ENCODE results near the gene SLC17A8. TPM values are rescaled to one million over a fixed set of nuclear protein-coding genes. Genes with fewer than 3 reads are reported as not detected.

The SLC17A8 gene
- total and polyA plus RNA-seq, 4 donors, result 0.08 to 3.9 (median 0.24) TPM

DNA sequence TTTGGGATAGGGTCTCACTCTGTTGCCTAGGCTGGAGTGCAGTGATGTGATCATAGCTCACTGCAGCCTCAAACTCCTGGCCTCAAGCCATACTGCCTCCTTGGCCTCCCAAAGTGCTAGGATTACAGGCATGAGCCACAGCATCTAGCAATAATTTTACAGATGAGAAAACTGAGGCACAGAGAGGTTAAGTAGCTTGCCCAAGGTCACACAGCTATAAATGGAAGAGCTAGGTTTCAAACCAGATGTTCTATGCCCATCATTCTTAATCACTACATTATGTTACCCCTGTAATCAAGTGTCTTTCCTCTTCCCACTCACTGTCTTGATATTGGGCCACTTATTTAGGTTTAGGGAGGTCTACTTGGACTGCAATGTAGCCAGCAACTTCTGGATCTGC lies 3.6 kb downstream of the SLC17A8 start:
- H3K27ac ChIP-seq (ENCODE audit: low read depth in 1 of 2, low read length in 2 of 2), result no peak overlapping the region
- TF ChIP-seq, protein P1, sequence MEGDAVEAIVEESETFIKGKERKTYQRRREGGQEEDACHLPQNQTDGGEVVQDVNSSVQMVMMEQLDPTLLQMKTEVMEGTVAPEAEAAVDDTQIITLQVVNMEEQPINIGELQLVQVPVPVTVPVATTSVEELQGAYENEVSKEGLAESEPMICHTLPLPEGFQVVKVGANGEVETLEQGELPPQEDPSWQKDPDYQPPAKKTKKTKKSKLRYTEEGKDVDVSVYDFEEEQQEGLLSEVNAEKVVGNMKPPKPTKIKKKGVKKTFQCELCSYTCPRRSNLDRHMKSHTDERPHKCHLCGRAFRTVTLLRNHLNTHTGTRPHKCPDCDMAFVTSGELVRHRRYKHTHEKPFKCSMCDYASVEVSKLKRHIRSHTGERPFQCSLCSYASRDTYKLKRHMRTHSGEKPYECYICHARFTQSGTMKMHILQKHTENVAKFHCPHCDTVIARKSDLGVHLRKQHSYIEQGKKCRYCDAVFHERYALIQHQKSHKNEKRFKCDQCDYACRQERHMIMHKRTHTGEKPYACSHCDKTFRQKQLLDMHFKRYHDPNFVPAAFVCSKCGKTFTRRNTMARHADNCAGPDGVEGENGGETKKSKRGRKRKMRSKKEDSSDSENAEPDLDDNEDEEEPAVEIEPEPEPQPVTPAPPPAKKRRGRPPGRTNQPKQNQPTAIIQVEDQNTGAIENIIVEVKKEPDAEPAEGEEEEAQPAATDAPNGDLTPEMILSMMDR (IDR thresholded peaks at IDR 0.05; ENCODE audit: low read depth, low read length, missing input control), result no peak
- TF ChIP-seq HNF4A (conservative IDR thresholded peaks at IDR 0.05) (no peak), HNF4G (IDR thresholded peaks at IDR 0.05) (no peak), SP1 (IDR thresholded peaks at IDR 0.05) (no peak), NR2F2 (IDR thresholded peaks at IDR 0.05) (no peak), RAD21 (IDR thresholded peaks at IDR 0.05) (no peak), FOXA1 (IDR thresholded peaks at IDR 0.05) (no peak), EGR1 (IDR thresholded peaks at IDR 0.05; ENCODE audit: low read depth in 2 of 2) (no peak), FOXA2 (IDR thresholded peaks at IDR 0.05) (no peak)
- TF ChIP-seq, protein P2, sequence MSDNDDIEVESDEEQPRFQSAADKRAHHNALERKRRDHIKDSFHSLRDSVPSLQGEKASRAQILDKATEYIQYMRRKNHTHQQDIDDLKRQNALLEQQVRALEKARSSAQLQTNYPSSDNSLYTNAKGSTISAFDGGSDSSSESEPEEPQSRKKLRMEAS (IDR thresholded peaks at IDR 0.05), result no peak
- TF ChIP-seq, protein P3, sequence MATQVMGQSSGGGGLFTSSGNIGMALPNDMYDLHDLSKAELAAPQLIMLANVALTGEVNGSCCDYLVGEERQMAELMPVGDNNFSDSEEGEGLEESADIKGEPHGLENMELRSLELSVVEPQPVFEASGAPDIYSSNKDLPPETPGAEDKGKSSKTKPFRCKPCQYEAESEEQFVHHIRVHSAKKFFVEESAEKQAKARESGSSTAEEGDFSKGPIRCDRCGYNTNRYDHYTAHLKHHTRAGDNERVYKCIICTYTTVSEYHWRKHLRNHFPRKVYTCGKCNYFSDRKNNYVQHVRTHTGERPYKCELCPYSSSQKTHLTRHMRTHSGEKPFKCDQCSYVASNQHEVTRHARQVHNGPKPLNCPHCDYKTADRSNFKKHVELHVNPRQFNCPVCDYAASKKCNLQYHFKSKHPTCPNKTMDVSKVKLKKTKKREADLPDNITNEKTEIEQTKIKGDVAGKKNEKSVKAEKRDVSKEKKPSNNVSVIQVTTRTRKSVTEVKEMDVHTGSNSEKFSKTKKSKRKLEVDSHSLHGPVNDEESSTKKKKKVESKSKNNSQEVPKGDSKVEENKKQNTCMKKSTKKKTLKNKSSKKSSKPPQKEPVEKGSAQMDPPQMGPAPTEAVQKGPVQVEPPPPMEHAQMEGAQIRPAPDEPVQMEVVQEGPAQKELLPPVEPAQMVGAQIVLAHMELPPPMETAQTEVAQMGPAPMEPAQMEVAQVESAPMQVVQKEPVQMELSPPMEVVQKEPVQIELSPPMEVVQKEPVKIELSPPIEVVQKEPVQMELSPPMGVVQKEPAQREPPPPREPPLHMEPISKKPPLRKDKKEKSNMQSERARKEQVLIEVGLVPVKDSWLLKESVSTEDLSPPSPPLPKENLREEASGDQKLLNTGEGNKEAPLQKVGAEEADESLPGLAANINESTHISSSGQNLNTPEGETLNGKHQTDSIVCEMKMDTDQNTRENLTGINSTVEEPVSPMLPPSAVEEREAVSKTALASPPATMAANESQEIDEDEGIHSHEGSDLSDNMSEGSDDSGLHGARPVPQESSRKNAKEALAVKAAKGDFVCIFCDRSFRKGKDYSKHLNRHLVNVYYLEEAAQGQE (IDR thresholded peaks at IDR 0.05), result no peak
- DNase-seq (ENCODE audit: low spot score), result no peak
- H3K9me3 ChIP-seq (ENCODE audit: control insufficient read depth in 4 of 4, low read length in 3 of 4), result no peaks in the 10 kb centered on the region
- peaks cover 0 to 6% (median 5%) of the 10 kb centered on the region in 4 donors for H3K4me1 ChIP-seq (ENCODE audit: control insufficient read depth in 4 of 4, insufficient read depth in 4 of 4, low read length in 3 of 4)
- H3K9ac ChIP-seq (ENCODE audit: low read depth in 1 of 2, low read length in 2 of 2), result no peak overlapping the region
- H3K36me3 ChIP-seq (ENCODE audit: control insufficient read depth in 4 of 4, insufficient read depth in 3 of 4, low read depth in 1 of 4, low read length in 3 of 4), result no peaks in the 10 kb centered on the region
- no peaks in the 10 kb centered on the region for H3K27me3 ChIP-seq (ENCODE audit: control insufficient read depth in 4 of 4, insufficient read depth in 4 of 4, low read length in 3 of 4)
- no peak overlapping the region for H3K4me3 ChIP-seq (ENCODE audit: low read depth in 1 of 3, low read length in 3 of 3)

DNA sequence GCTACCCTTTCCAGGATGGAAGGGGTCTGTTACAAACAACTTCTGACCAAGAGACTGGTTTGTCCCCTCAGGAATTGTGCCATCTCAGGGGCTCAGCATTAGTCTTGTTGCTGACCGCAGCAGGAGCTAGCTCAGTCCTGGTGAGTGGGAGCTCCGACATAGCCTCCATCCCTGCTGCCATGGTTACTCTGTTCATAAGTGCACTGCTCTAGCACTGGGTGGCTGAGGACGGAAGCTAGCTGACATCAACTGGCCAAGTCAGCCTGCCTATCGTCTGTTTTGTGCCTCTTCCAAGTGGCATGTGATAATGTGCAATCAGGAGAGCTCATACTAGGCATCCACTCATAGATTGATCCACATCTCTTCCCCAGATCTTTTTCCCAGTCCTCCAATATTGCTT lies 7.5 kb downstream of the SLC17A8 start:
- H3K4me3 ChIP-seq (ENCODE audit: low read depth in 1 of 3, low read length in 3 of 3), result no peak overlapping the region
- no peak for DNase-seq (ENCODE audit: low spot score)
- H3K27me3 ChIP-seq (ENCODE audit: control insufficient read depth in 4 of 4, insufficient read depth in 4 of 4, low read length in 3 of 4), result no peaks in the 10 kb centered on the region
- H3K9ac ChIP-seq (ENCODE audit: low read depth in 1 of 2, low read length in 2 of 2), result no peak overlapping the region
- H3K27ac ChIP-seq (ENCODE audit: low read depth in 1 of 2, low read length in 2 of 2), result no peak overlapping the region
- WGBS, result 89% methylated on average over 4 of the region's 4 CpGs
- no peaks in the 10 kb centered on the region for H3K36me3 ChIP-seq (ENCODE audit: control insufficient read depth in 4 of 4, insufficient read depth in 3 of 4, low read depth in 1 of 4, low read length in 3 of 4)
- no peaks in the 10 kb centered on the region for H3K9me3 ChIP-seq (ENCODE audit: control insufficient read depth in 4 of 4, low read length in 3 of 4)
- TF ChIP-seq, protein P2 (IDR thresholded peaks at IDR 0.05), result no peak
- TF ChIP-seq HNF4G (IDR thresholded peaks at IDR 0.05), result no peak
- TF ChIP-seq FOXA2 (IDR thresholded peaks at IDR 0.05), result no peak
- H3K4me1 ChIP-seq (ENCODE audit: control insufficient read depth in 4 of 4, insufficient read depth in 4 of 4, low read length in 3 of 4), result peaks cover 0 to 3% (median 3%) of the 10 kb centered on the region in 4 donors

DNA sequence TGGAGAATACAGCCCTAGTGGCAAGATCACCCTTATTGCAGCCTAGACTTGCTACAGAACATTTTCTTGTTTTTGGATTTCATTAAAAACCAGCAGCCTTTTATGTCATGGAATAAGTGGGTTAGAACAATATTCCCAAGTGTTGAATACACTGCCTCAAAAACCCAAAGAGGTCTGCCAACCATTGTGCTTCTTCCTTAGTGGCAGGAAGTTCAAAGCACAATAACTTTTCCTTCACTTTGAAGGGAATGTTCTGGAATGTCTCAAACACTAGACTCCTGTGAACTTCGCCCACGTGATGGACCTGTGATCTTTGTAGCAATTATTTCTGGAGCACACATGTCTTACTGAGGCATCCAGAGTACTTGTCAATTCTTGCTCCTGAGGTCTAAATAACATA lies 8.5 kb downstream of the SLC17A8 start:
- 69% methylated on average over 2 of the region's 2 CpGs for WGBS
- TF ChIP-seq, protein P3 (IDR thresholded peaks at IDR 0.05), result no peak
- TF ChIP-seq FOXA1 (IDR thresholded peaks at IDR 0.05) (no peak), RAD21 (IDR thresholded peaks at IDR 0.05) (no peak), YY1 (IDR thresholded peaks at IDR 0.05) (no peak), HNF4A (conservative IDR thresholded peaks at IDR 0.05) (no peak)
- TF ChIP-seq, protein P4, sequence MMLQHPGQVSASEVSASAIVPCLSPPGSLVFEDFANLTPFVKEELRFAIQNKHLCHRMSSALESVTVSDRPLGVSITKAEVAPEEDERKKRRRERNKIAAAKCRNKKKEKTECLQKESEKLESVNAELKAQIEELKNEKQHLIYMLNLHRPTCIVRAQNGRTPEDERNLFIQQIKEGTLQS (IDR thresholded peaks at IDR 0.05), result no peak
- H3K36me3 ChIP-seq (ENCODE audit: control insufficient read depth in 4 of 4, insufficient read depth in 3 of 4, low read depth in 1 of 4, low read length in 3 of 4), result no peaks in the 10 kb centered on the region
- H3K9me3 ChIP-seq (ENCODE audit: control insufficient read depth in 4 of 4, low read length in 3 of 4), result no peaks in the 10 kb centered on the region
- H3K4me1 ChIP-seq (ENCODE audit: control insufficient read depth in 4 of 4, insufficient read depth in 4 of 4, low read length in 3 of 4), result no peaks in the 10 kb centered on the region
- no peak overlapping the region for H3K4me3 ChIP-seq (ENCODE audit: low read depth in 1 of 3, low read length in 3 of 3)
- H3K27ac ChIP-seq (ENCODE audit: low read depth in 1 of 2, low read length in 2 of 2), result no peak overlapping the region
- no peaks in the 10 kb centered on the region for H3K27me3 ChIP-seq (ENCODE audit: control insufficient read depth in 4 of 4, insufficient read depth in 4 of 4, low read length in 3 of 4)
- no peak overlapping the region for H3K9ac ChIP-seq (ENCODE audit: low read depth in 1 of 2, low read length in 2 of 2)
- no peak for DNase-seq (ENCODE audit: low spot score)

Measured in liver (tissue), 9 donors.